Smooth muscle cell (in vitro differentiated cells): ENCODE results near the gene COQ4. TPM values are rescaled to one million over a fixed set of nuclear protein-coding genes. Genes with fewer than 3 reads are reported as not detected.

Experiments used
- DNase-seq: peaks from one replicate; lab custom pipeline; 2025; ENCODE audit not compliant: unreplicated experiment; lab: John Stamatoyannopoulos, UW
- H2AFZ ChIP-seq: fragments of 200-600 bp; sonication (generic); 2 replicates; pipeline ENCODE4 v1.6.0; 2016; ENCODE audit warnings: antibody characterized with exemption, low read depth, mild to moderate bottlenecking
- H3F3A ChIP-seq: fragments of 200-600 bp; sonication (generic); 2 replicates; pipeline ENCODE4 v1.6.0; 2017; ENCODE audit warnings: antibody characterized with exemption, low read depth
- H3K27ac ChIP-seq: fragments of 200-600 bp; sonication (generic); 2 replicates; pipeline ENCODE4 v1.5.1; 2016; ENCODE audit warnings: low read depth, mild to moderate bottlenecking
- H3K27me3 ChIP-seq: fragments of 200-600 bp; sonication (generic); 2 replicates; pipeline ENCODE4 v1.6.1; 2016; ENCODE audit warnings: low read depth, mild to moderate bottlenecking
- H3K36me3 ChIP-seq: fragments of 200-600 bp; sonication (generic); 2 replicates; pipeline ENCODE4 v1.5.1; 2016; ENCODE audit warnings: low read depth
- H3K4me1 ChIP-seq: fragments of 200-600 bp; sonication (generic); 2 replicates; pipeline ENCODE4 v1.5.1; 2016; ENCODE audit warnings: low read depth
- H3K4me2 ChIP-seq: fragments of 200-600 bp; sonication (generic); 2 replicates; pipeline ENCODE4 v1.6.0; 2016; ENCODE audit warnings: mild to moderate bottlenecking
- H3K4me3 ChIP-seq: fragments of 200-600 bp; sonication (generic); 2 replicates; pipeline ENCODE4 v1.5.1; 2016; ENCODE audit warnings: mild to moderate bottlenecking
- H3K79me2 ChIP-seq: fragments of 200-600 bp; sonication (generic); 2 replicates; pipeline ENCODE4 v1.6.0; 2016; ENCODE audit warnings: low read depth, mild to moderate bottlenecking
- H3K9ac ChIP-seq: fragments of 200-600 bp; sonication (generic); 2 replicates; pipeline ENCODE4 v1.6.0; 2016; ENCODE audit warnings: low read depth
- H3K9me3 ChIP-seq: fragments of 200-600 bp; sonication (generic); replicated peaks from 2 replicates; pipeline ENCODE4 v1.5.1; 2016; ENCODE audit warnings: low read depth
- H4K20me1 ChIP-seq: fragments of 200-600 bp; sonication (generic); 2 replicates; pipeline ENCODE4 v1.6.0; 2016; ENCODE audit warnings: low read depth
- CTCF ChIP-seq: fragments of 200-600 bp; sonication (generic); IDR thresholded peaks from 2 replicates; pipeline ENCODE4 v1.5.1; 2017; ENCODE audit warnings: borderline replicate concordance, mild to moderate bottlenecking, antibody characterized with exemption; ENCODE audit not compliant: insufficient read depth, poor library complexity, severe bottlenecking
- WGBS: methylation state at CpG from one replicate; pipeline ENCODE4 v1.1.7; 2016; ENCODE audit warnings: low lambda C conversion rate; 5-methylcytosine and 5-hydroxymethylcytosine counted together
- polyA plus RNA-seq: library from polyadenylated mRNA; unstranded; fragments of >200 nt; fragmentation: Nextera tagmentation; extraction: Ambion mirVana; gene quantifications from 2 replicates; pipeline ENCODE4 v1.2.1, GENCODE V29; 2016
- total RNA-seq: library from RNA; depleted of rRNA; stranded (reverse); fragments of >200 nt; gene quantifications from 2 replicates; pipeline ENCODE4 v1.2.3, GENCODE V29; 2014

The COQ4 gene
- total and polyA plus RNA-seq, 2 experiments from 2014 or later: 16.7 to 37.5 TPM

GRCh38 chr9:128340691-128341434 is 18.2 kb downstream of the COQ4 start:
- no peak overlapping the region for H3K27ac ChIP-seq
- DNase-seq: no peak
- 1% methylated on average over 29 of the region's 48 CpGs for WGBS

GRCh38 chr9:128341435-128341849 is 18.8 kb downstream of the COQ4 start:
- peak; percentile 11 for DNase-seq
- Histone ChIP-seq H3K4me3 (peak overlapping the region; percentile 85), H3K9ac (no peak overlapping the region), H3K27ac (no peak overlapping the region), H3K4me2 (peak overlapping the region; percentile 83), H3K36me3 (no peaks in the 10 kb centered on the region), H4K20me1 (no peaks in the 10 kb centered on the region), H3K4me1 (no peaks in the 10 kb centered on the region), H3K9me3 (no peaks in the 10 kb centered on the region), H3K79me2 (no peaks in the 10 kb centered on the region), H2AFZ (peak overlapping the region; percentile 43), H3K27me3 (no peaks in the 10 kb centered on the region), H3F3A (no peaks in the 10 kb centered on the region)
- peak; percentile 48 for TF ChIP-seq CTCF
- 31% methylated on average over 13 of the region's 13 CpGs for WGBS

More at GRCh38 chr9:128340691-128341434, 18.2 kb downstream of the COQ4 start:
- Histone ChIP-seq H3K4me1 (no peaks in the 10 kb centered on the region), H2AFZ (peak overlapping the region; percentile 72), H3K4me3 (peak overlapping the region; percentile 85), H3K36me3 (no peaks in the 10 kb centered on the region), H4K20me1 (no peaks in the 10 kb centered on the region), H3F3A (no peaks in the 10 kb centered on the region), H3K9ac (peak overlapping the region; percentile 35), H3K4me2 (peak overlapping the region; percentile 83), H3K27me3 (no peaks in the 10 kb centered on the region), H3K79me2 (no peaks in the 10 kb centered on the region), H3K9me3 (no peaks in the 10 kb centered on the region)
- TF ChIP-seq CTCF: no peak

- no peaks in the 10 kb centered on the region for H3K79me2 ChIP-seq
- no peak overlapping the region for H3K9ac ChIP-seq
- H3F3A ChIP-seq: no peaks in the 10 kb centered on the region
- H4K20me1 ChIP-seq: no peaks in the 10 kb centered on the region
- WGBS: over 99% methylated on average over 8 of the region's 8 CpGs
- no peak for TF ChIP-seq CTCF
- H3K4me3 ChIP-seq: no peak overlapping the region
- no peak overlapping the region for H2AFZ ChIP-seq
- H3K36me3 ChIP-seq: no peaks in the 10 kb centered on the region
- no peak overlapping the region for H3K27ac ChIP-seq
- H3K9me3 ChIP-seq: no peaks in the 10 kb centered on the region
- no peaks in the 10 kb centered on the region for H3K27me3 ChIP-seq
- H3K4me2 ChIP-seq: no peak overlapping the region
- DNase-seq: no peak
- no peaks in the 10 kb centered on the region for H3K4me1 ChIP-seq
Measured at GRCh38 chr9:128342971-128343680, 20.5 kb downstream of the COQ4 start.
